SW480 (cell line): ENCODE results near the gene PRAC1.
A peak's percentile ranks its signal among the peaks of the same experiment; 100 is the strongest.
"Not testable (repeated sequence)": the region's sequence is repeated elsewhere in the genome, so short reads cannot be mapped to it uniquely, and the experiment has no call there.

ENCODE experiments used
- DNase-seq: peaks from one replicate; pipeline ENCODE4 v3.0.0-alpha.2; 2016; ENCODE audit warnings: low spot score

The PRAC1 gene

GRCh38 chr17:48726916-48727286 lies 4.6 kb upstream of the PRAC1 start:
- no peak for DNase-seq

- DNase-seq, result no peak
Observed at GRCh38 chr17:48726114-48726915, 4.0 kb upstream of the PRAC1 start.

- no peak for DNase-seq
Observed at GRCh38 chr17:48725288-48726064, 3.2 kb upstream of the PRAC1 start.

- DNase-seq, result no peak
Observed at GRCh38 chr17:48725004-48725287, 2.6 kb upstream of the PRAC1 start.

- peak; percentile 56 for DNase-seq
Observed at GRCh38 chr17:48724251-48725003, 2.1 kb upstream of the PRAC1 start.

GRCh38 chr17:48723423-48724250 lies 1.3 kb upstream of the PRAC1 start:
- DNase-seq, result peak; percentile 40

- no peak for DNase-seq
Observed at GRCh38 chr17:48722915-48723422, 651 bp upstream of the PRAC1 start, which contains the start of gene PRAC2. PRAC2 (plus strand) TSS chr17:48723185; CDS start chr17:48724411, 1,226 bp downstream.

GRCh38 chr17:48721009-48721402 lies 1.3 kb downstream of the PRAC1 start:
- no peak for DNase-seq

- DNase-seq, result peak; percentile 16
Observed at GRCh38 chr17:48720266-48721008, 1.9 kb downstream of the PRAC1 start.

- peak; percentile 58 for DNase-seq
Observed at GRCh38 chr17:48719642-48720265, 2.6 kb downstream of the PRAC1 start.

GRCh38 chr17:48718761-48719641 lies 3.3 kb downstream of the PRAC1 start:
- peak; percentile 48 for DNase-seq

- DNase-seq, result no peak
Observed at GRCh38 chr17:48718227-48718760, 4.0 kb downstream of the PRAC1 start.

- DNase-seq, result no peak
Observed at GRCh38 chr17:48717367-48718226, 4.7 kb downstream of the PRAC1 start.

GRCh38 chr17:48716549-48716948 lies 5.8 kb downstream of the PRAC1 start:
- DNase-seq, result not testable (repeated sequence)

- DNase-seq, result no peak
Observed at GRCh38 chr17:48715496-48716399, 6.6 kb downstream of the PRAC1 start.

- DNase-seq, result no peak
Observed at GRCh38 chr17:48711128-48711527, 11.2 kb downstream of the PRAC1 start.
